ENCODE data around the gene TMED7.

- TF ChIP-seq, protein P1, sequence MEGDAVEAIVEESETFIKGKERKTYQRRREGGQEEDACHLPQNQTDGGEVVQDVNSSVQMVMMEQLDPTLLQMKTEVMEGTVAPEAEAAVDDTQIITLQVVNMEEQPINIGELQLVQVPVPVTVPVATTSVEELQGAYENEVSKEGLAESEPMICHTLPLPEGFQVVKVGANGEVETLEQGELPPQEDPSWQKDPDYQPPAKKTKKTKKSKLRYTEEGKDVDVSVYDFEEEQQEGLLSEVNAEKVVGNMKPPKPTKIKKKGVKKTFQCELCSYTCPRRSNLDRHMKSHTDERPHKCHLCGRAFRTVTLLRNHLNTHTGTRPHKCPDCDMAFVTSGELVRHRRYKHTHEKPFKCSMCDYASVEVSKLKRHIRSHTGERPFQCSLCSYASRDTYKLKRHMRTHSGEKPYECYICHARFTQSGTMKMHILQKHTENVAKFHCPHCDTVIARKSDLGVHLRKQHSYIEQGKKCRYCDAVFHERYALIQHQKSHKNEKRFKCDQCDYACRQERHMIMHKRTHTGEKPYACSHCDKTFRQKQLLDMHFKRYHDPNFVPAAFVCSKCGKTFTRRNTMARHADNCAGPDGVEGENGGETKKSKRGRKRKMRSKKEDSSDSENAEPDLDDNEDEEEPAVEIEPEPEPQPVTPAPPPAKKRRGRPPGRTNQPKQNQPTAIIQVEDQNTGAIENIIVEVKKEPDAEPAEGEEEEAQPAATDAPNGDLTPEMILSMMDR (IDR thresholded peaks at IDR 0.05), result no peak
- no peak for TF ChIP-seq POLR2A (IDR thresholded peaks at IDR 0.05)
Observed at GRCh38 chr5:115621365-115621900, 4.4 kb downstream of the TMED7 start.

Data from uterus (tissue), 2 donors.